Measurements from ENCODE around the gene CD2BP2.

The CD2BP2 gene

GRCh38 chr16:30378236-30379157 is 23.4 kb upstream of the CD2BP2 start:
- peak; percentile 90 to 99 for DNase-seq

DNA sequence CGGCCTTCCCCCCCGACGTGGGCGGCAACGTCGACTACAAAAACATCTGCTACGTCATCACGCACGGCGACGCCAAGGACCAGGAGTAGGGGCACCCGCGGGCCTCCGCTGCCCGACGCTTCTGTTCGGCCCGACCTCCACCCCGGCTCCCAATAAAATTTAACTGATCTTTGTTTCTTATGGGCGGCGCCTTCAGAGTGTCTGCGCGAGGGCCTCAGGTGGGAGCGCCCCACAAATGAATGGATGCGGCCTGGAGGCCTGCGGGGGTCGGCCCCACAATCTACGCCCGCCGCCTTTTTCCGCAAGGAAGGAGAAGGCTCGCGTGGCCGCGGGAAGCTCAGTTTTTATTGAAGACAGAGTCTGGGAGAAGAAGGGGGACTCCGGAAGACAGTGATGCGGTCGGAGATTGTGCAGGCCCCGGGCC is 22.7 kb upstream of the CD2BP2 start:
- DNase-seq, result peak; percentile 78 to 86

DNA sequence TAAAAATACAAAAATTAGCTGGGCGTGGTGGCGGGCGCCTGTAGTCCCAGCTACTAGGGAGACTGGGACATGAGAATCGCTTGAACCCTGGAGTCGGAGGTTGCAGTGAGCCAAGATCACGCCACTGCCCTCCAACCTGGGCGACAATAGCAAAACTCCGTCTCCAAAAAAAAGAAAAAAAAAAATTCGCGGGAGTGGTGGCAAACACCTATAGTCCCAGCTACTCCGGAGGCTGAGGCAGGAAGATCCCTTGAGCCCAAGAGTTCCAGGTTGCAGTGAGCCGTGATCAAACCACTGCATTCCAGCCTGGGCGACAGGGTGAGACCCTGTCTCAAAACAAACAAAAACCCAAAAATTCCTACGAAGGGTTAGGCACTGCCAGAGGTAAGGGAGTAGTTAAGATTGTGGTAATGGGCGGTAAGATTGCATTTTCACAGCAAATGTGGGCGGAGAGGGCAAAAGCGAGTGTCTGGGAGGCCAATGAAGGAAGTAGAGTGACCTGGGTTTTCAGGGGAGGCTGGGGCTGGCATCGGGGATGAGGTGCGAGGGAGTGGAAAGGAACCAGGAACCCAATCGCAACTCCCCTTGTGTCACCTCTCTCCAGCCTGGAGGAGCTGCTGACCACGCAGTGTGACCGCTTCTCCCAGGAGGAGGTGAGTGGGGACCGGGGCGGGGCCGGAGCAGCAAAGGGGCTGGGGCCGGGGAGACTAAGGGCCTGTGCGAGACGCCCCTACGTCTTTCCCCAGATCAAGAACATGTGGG is 22.1 kb upstream of the CD2BP2 start:
- no peak for DNase-seq

- DNase-seq, result no peak
Measured at GRCh38 chr16:30376461-30376902, 21.4 kb upstream of the CD2BP2 start.

GRCh38 chr16:30375864-30376263 is 20.8 kb upstream of the CD2BP2 start:
- no peak for DNase-seq

DNA sequence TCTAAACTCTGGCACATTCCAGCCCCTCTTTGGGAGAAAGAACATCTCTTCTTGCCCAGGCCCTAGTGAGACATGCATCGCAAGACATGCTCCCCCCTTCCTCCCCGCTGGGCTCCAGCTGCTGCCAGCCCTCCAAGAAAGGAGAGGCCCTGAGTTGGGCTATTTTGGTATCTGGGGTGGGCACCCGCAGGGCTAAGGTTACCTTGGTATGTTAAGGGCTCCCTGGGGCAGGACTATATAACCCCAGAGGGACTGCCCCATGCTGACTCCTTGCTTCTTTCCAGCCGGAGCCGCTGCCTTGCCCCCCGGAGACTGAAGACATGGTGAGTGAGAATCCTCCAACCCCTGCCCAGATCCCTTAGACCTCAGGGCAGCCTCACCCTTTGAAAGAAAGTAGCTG is 19.4 kb upstream of the CD2BP2 start, which contains the start of gene MYL11:
TSS of gene MYL11 (plus strand) at position 265 of the 400 bp plus-strand sequence. CDS start at position 321, 56 bp downstream.
- no peak for DNase-seq

- no peak for DNase-seq
Measured at GRCh38 chr16:30372725-30373124, 17.6 kb upstream of the CD2BP2 start.

DNA sequence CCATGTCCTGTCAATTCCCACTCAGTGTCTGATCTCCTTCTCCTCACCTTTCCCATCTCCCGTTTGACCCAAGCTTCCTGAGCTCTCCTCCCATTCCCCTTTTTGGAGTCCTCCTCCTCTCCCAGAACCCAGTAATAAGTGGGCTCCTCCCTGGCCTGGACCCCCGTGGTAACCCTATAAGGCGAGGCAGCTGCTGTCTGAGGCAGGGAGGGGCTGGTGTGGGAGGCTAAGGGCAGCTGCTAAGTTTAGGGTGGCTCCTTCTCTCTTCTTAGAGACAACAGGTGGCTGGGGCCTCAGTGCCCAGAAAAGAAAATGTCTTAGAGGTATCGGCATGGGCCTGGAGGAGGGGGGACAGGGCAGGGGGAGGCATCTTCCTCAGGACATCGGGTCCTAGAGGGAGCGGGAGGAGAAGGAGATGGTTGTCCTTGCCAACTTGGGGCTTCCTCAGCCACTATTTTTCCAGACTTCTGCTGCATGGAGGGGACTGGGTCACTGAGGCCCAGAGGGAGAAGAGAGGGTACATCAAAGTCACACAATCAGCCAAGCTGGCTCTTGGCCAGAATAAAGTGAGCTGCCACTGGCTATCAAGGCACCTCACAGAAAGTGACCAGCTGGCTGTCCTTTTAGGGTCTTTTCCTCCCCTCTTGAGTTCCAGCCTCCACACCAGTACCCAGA is 17.1 kb upstream of the CD2BP2 start:
- no peak for DNase-seq

DNA sequence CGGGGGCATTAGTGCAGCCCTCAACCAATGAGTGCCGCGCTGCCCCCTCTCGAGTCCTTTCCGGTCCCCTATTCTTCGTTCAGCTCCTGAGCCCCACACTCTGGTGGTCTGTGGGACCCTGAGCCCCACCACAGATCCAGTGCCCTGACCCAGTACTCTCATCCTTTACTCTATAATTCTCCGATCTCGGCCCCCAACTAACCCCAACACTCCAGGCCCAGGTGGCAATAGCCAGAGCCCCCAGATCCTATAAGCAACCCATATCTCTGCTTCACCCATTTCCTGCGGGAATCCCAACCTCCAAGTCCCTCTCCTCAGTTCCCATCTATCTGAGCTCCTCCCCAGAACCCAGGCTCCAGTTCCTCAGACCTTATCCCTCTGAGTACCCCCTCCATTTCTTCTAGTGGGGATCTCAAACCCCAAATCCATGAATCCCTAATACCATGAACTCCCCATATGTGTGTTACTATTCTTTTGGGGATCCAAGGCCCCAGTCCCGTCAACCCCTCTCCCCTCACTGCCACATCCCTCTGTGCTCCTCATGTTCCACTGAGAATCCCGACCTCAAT is 16.2 kb upstream of the CD2BP2 start:
- no peak for DNase-seq

DNA sequence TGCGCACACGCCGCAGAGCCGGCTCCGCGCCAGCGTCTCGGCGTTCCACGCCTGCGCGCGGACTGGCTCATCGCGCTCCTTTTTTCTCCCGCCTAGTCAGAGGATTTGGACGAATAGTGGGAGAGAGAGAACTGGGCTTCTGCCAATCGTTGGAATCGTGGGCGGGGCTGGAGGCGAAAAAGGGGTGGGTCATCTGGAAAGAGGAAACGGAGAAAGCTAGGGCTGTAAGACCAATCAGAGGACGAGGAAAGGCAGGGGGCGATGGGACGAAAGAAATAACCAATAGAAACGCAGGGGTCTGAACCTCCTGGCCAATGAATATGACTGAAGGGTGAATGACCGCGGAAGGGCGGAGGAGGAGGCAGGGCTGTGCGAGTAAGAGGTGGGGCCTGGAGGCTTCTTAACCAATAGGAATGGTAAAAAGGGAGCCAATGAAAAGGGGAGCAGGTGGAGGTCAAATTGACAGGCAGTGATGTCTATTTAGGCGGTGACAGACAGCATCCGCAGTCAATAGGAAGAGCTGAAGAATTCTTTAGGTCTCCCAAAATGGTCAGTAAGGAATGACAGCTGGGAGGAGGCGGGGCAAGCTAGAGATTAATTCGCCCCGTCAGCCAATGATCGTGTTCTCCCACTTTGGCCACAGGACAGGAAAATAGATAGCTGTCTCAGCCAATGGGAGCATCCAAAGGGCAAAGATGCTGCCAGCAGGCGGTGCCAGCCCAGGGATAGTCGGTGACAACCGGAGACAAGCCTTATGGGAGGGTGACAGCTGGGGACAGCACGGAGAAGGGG is 15.5 kb upstream of the CD2BP2 start, which contains the start of gene TBC1D10B:
TSS of gene TBC1D10B (minus strand) at position 39 of the 792 bp plus-strand sequence. CDS start 311 bp downstream, outside the sequence.
- DNase-seq, result peak; percentile 99 to 100

- DNase-seq, result no peak
Measured at GRCh38 chr16:30369938-30370455, 14.9 kb upstream of the CD2BP2 start.

DNA sequence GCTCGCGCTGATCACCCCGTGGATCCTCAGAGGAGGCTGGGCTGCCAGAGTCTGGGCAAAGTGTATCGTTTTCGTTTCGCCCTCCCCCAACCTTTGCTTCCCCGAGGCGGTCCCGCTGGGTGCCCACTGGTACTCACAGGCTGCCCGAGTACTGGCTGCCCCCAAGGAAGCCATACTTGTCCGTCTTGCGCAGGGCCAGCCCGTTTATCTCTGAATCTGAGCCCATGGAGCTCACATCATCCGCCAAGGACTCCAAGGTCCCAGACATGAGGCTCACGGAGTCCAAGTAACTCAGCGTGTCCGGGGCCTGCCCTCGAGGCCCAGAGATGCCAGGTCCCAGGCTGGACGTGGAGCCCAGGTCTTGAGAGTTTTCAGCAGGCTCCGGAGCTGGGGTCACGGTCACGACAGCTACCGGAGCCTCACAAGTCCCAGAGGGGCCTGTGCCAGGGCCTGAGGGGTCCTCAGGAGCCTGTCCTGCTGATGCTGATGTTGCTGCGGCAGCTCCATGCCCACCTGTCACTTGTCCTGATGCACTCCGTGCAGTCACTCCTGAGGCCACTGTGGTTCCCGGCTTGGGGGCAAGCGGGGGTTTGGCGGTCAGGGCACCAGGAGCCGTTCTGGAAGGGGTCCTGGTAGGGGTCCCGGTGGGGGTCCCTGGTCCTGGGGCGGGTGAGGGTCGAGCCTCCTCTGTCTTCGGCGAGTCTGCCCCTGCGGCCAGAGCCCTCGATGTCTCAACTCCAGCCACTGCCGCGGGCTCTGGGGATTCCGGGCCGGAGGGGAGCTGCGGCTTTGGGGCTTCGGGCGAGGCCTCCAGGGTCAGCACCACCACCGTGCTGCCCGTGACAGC is 14.2 kb upstream of the CD2BP2 start:
- peak in 1 of 2 experiments; percentile 46 for DNase-seq

DNA sequence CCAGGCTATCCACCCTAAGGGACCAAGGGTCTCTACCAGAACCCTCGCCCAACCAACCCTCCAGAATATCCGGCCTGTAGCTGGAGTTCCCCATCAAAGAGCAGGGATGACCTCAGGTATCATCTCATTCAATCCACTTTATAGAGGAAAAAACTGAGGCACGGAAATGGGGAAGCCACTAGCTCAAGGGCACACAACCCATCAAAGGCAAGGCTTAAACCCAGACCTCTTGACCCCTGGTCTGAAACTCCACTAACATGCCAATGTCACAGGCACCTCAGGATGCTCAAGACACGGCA is 13.6 kb upstream of the CD2BP2 start:
- no peak for DNase-seq

- no peak for DNase-seq
Measured at GRCh38 chr16:30368122-30368791, 13.1 kb upstream of the CD2BP2 start.

DNA sequence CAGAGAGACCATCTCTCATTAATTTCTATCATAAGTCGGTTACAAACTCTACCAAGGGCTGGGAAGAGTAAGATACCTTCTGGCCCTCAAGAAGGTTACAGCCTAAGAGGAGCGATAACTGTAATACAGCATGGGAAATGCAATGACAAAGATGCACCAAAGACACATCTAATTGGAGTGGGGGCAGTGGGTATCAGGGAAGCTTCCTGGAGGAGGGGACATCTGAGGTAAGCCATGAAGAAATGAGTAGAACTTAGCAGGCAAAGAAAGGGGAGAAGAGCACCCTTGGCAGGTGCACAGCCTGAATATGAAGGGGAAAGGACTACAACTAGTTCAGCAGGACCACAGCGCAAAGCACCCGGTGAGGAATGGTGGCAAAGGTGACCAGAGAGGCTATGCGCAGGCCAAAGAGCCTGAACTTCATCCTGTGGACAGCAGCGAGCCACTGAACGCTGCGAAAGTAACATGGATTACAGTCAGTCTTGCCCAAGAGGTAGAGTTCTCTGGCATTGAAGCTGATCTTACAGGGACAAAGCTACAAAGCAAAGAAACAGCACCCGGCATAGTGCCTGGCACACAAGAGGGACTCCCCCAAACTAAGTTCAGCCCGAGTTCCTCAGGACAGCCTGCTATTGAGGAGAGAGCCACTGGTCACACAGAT is 12.4 kb upstream of the CD2BP2 start:
- DNase-seq, result no peak

DNA sequence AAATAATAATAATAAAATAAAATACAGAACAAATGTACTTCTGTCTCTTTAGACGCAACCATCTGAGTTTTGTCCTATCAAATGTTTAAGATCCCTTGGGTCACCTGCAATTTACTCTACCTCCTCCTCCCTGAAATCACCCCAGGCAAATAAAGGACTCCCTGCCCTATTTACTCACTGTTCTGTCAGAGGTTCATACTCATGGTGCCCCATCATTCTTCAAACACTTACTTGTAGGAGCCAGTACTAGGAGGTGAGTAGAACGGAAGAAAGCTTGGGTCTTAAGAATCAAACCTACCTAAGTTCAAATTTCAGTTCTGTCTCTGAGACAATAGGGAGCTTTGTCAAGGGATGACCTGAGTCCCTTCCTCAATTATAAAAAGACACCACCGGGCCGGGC is 11.4 kb upstream of the CD2BP2 start:
- no peak for DNase-seq

DNA sequence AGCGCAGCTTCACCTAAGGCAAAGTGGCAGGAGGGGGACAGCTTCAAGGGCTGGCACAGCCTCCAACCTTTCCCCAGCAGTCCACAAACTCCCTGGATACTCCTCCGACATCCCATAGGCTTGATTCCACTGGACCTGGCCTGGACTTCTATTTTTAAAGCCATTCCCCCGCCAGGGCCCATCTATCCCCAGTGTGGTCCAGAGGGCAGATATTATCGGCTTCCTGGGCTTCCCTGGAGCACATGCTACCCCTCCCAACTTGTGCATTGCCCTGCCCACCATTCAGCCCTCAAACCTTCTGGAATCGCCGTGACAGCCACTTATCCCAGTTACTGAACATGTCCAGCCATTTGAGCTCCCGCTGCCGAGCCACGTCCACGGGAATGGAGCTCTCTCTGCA is 10.1 kb upstream of the CD2BP2 start:
- no peak for DNase-seq

DNA sequence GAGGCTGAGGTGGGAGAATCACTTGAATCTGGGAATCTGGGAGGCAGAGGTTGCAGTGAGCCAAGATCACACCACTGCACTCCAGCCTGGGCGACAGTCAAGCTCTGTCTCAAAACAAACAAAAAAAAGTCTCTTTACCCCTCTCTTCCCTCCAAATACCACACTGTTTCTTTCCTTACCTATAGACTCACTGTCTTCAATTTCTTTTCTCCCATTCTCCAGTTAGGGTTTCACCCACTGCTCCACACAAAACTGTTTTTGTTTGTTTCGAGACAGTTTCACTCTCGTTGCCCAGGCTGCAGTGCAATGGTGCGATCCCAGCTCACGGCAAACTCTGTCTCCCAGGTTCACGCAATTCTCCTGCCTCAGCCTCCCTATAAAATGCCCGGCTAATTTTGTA is 6.1 kb upstream of the CD2BP2 start:
- no peak for DNase-seq

DNA sequence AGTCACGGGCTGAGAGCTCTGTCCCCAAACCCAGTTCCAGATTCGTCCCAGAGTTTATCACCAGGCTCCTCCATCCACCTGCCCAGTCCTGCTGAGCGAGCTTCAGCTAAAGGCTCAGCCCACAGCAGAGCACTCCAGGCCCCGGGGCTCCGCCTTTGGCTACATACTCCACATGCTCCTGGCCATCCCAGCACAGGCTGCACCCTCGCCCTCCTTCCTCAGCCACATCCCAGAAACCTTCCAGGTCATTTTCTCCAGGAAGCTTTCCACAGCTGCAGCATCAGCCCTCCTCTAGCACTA is 4.7 kb upstream of the CD2BP2 start:
- no peak for DNase-seq
